Measurements from ENCODE around the gene LINGO3.
"Not testable (repeated sequence)": the region's sequence is repeated elsewhere in the genome, so short reads cannot be mapped to it uniquely, and the experiment has no call there.

LINGO3 gene

GRCh38 chr19:2308114-2308556 is at the start of gene LINGO3:
LINGO3 (minus strand) TSS chr19:2308154; CDS start chr19:2291776, 16,378 bp downstream.
- DNase-seq (ENCODE audit: low spot score): no peak

GRCh38 chr19:2356036-2356646 is 48.2 kb upstream of the LINGO3 start:
- no peak for DNase-seq (ENCODE audit: low spot score)

GRCh38 chr19:2355168-2356035 is 47.4 kb upstream of the LINGO3 start:
- DNase-seq (ENCODE audit: low spot score): no peak

GRCh38 chr19:2354670-2355069 is 46.7 kb upstream of the LINGO3 start:
- no peak for DNase-seq (ENCODE audit: low spot score)

- DNase-seq (ENCODE audit: low spot score): no peak
These were observed 46.1 kb upstream of the LINGO3 start for GRCh38 chr19:2353887-2354592.

GRCh38 chr19:2353159-2353886 is 45.4 kb upstream of the LINGO3 start:
- no peak for DNase-seq (ENCODE audit: low spot score)

GRCh38 chr19:2352121-2352520 is 44.2 kb upstream of the LINGO3 start:
- DNase-seq (ENCODE audit: low spot score): no peak

GRCh38 chr19:2351591-2351990 is 43.6 kb upstream of the LINGO3 start:
- DNase-seq (ENCODE audit: low spot score): no peak

GRCh38 chr19:2350656-2351055 is 42.7 kb upstream of the LINGO3 start:
- no peak for DNase-seq (ENCODE audit: low spot score)

- not testable (repeated sequence) for DNase-seq (ENCODE audit: low spot score)
These were observed 41.9 kb upstream of the LINGO3 start for GRCh38 chr19:2349818-2350217.

GRCh38 chr19:2345794-2346663 is 38.1 kb upstream of the LINGO3 start:
- no peak for DNase-seq (ENCODE audit: low spot score)

GRCh38 chr19:2345076-2345475 is 37.1 kb upstream of the LINGO3 start:
- DNase-seq (ENCODE audit: low spot score): no peak

GRCh38 chr19:2344381-2344870 is 36.5 kb upstream of the LINGO3 start:
- DNase-seq (ENCODE audit: low spot score): no peak

- DNase-seq (ENCODE audit: low spot score): no peak
These were observed 35.5 kb upstream of the LINGO3 start for GRCh38 chr19:2343289-2343982.

GRCh38 chr19:2342656-2343288 is 34.8 kb upstream of the LINGO3 start:
- DNase-seq (ENCODE audit: low spot score): no peak

GRCh38 chr19:2341982-2342381 is 34.0 kb upstream of the LINGO3 start:
- DNase-seq (ENCODE audit: low spot score): no peak

- no peak for DNase-seq (ENCODE audit: low spot score)
These were observed 33.3 kb upstream of the LINGO3 start for GRCh38 chr19:2341244-2341751.

- no peak for DNase-seq (ENCODE audit: low spot score)
These were observed 32.7 kb upstream of the LINGO3 start for GRCh38 chr19:2340496-2341243.

All from hepatic stellate cell (primary cell).